IMR-90 (cell line): ENCODE data around the gene XRCC4. TPM values are rescaled to one million over a fixed set of nuclear protein-coding genes. Genes with fewer than 3 reads are reported as not detected.

Experiments used
- ATAC-seq: fragments of 200-7000 bp; cut with Tn5 transposase; 2 replicates; pipeline ENCODE4 v1.9.1; 2020; ENCODE audit warnings: low read depth, mild to moderate bottlenecking, moderate library complexity
- BruUV-seq: library from RNA; stranded (reverse); fragments of 400-500 nt; replicated peaks from 2 replicates; lab custom pipeline; 2021; lab: Mats Ljungman, UMichigan
- CTCF ChIA-PET: fragments of 300-600 bp; formaldehyde crosslinking; extraction: SDS; loops from one replicate; lab custom pipeline; 2021; ENCODE audit warnings: antibody characterized with exemption; lab: Yijun Ruan, JAX
- POLR2A ChIA-PET: fragments of 300-600 bp; sonication (Branson Sonifier 250); formaldehyde crosslinking; loops from one replicate; lab custom pipeline; 2022; ENCODE audit warnings: antibody characterized with exemption; ENCODE audit not compliant: unreplicated experiment; lab: Charles Lee
- DNase-seq: peaks from one replicate; pipeline ENCODE4 v3.0.0; 2013
- H2AFZ ChIP-seq: replicated peaks from 2 replicates; pipeline ENCODE3; 2013; ENCODE audit warnings: low read length, mild to moderate bottlenecking; ENCODE audit not compliant: poor library complexity
- H2AK5ac ChIP-seq: 2 replicates; pipeline ENCODE4 v1.6.1; 2013; ENCODE audit warnings: low read depth, low read length, inconsistent platforms
- H2AK9ac ChIP-seq: replicated peaks from 2 replicates; pipeline ENCODE3; 2013; ENCODE audit warnings: mild to moderate bottlenecking, low read depth, low read length, moderate library complexity; ENCODE audit not compliant: poor library complexity
- H2BK120ac ChIP-seq: 2 replicates; pipeline ENCODE4 v1.6.1; 2013; ENCODE audit warnings: low read depth, low read length, inconsistent platforms
- H2BK15ac ChIP-seq: 3 replicates; pipeline ENCODE4 v1.6.1; 2013; ENCODE audit warnings: low read depth, low read length, inconsistent platforms
- H2BK20ac ChIP-seq: 2 replicates; pipeline ENCODE4 v1.6.1; 2013; ENCODE audit warnings: low read depth, mild to moderate bottlenecking, inconsistent platforms, low read length, moderate library complexity
- H2BK5ac ChIP-seq: 2 replicates; pipeline ENCODE4 v1.6.1; 2013; ENCODE audit warnings: mild to moderate bottlenecking, low read depth, low read length, inconsistent platforms; ENCODE audit not compliant: poor library complexity, severe bottlenecking
- H3K14ac ChIP-seq: replicated peaks from 2 replicates; pipeline ENCODE4 v1.6.1; 2013; ENCODE audit warnings: low read depth, low read length, inconsistent platforms
- H3K18ac ChIP-seq: 2 replicates; pipeline ENCODE4 v1.6.1; 2013; ENCODE audit warnings: low read depth, low read length, control low read depth
- H3K23ac ChIP-seq: 2 replicates; pipeline ENCODE4 v1.6.1; 2013; ENCODE audit warnings: low read depth, low read length, inconsistent platforms
- H3K27ac ChIP-seq: 2 replicates; pipeline ENCODE4 v1.5.1; 2013; ENCODE audit warnings: mild to moderate bottlenecking, control low read depth, low read length; ENCODE audit not compliant: insufficient read depth
- H3K27me3 ChIP-seq: 2 replicates; pipeline ENCODE4 v1.6.1; 2013; ENCODE audit warnings: low read length; ENCODE audit not compliant: control insufficient read depth, insufficient read depth
- H3K36me3 ChIP-seq: 2 replicates; pipeline ENCODE4 v1.6.1; 2013; ENCODE audit warnings: low read length, mixed read lengths; ENCODE audit not compliant: control insufficient read depth, insufficient read depth
- H3K4ac ChIP-seq: 2 replicates; pipeline ENCODE4 v1.6.1; 2013; ENCODE audit warnings: low read depth, low read length, inconsistent platforms
- H3K4me1 ChIP-seq: 2 replicates; pipeline ENCODE4 v1.6.1; 2013; ENCODE audit warnings: low read length, mixed read lengths; ENCODE audit not compliant: control insufficient read depth, insufficient read depth
- H3K4me2 ChIP-seq: 2 replicates; pipeline ENCODE4 v1.6.1; 2013; ENCODE audit warnings: low read depth, mild to moderate bottlenecking, control low read depth, low read length, moderate library complexity
- H3K4me3 ChIP-seq: 2 replicates; pipeline ENCODE4 v1.5.1; 2013; ENCODE audit warnings: low read depth, mild to moderate bottlenecking, control low read depth, low read length, moderate library complexity; ENCODE audit not compliant: insufficient read depth
- H3K56ac ChIP-seq: 2 replicates; pipeline ENCODE4 v1.6.1; 2013; ENCODE audit warnings: low read length, inconsistent platforms; ENCODE audit not compliant: insufficient read depth; ENCODE audit errors: extremely low read depth
- H3K79me1 ChIP-seq, 2 experiments: 2 replicates each; pipeline ENCODE4 v1.6.1; 2013; ENCODE audit warnings: low read length in 2 of 2, inconsistent platforms in 1 of 2, low read depth in 1 of 2
- H3K9ac ChIP-seq: 2 replicates; pipeline ENCODE4 v1.6.1; 2013; ENCODE audit warnings: low read depth, low read length, control low read depth
- H3K9me1 ChIP-seq: 2 replicates; pipeline ENCODE4 v1.6.1; 2013; ENCODE audit warnings: low read length, inconsistent platforms; ENCODE audit not compliant: insufficient read depth
- H3K9me3 ChIP-seq: 2 replicates; pipeline ENCODE4 v1.6.1; 2013; ENCODE audit warnings: low read length; ENCODE audit not compliant: control insufficient read depth, insufficient read depth
- H4K20me1 ChIP-seq: 2 replicates; pipeline ENCODE4 v1.6.1; 2013; ENCODE audit warnings: low read length, inconsistent platforms; ENCODE audit not compliant: insufficient read depth
- H4K5ac ChIP-seq: 2 replicates; pipeline ENCODE4 v1.6.1; 2013; ENCODE audit warnings: mild to moderate bottlenecking, low read depth, low read length, control low read depth
- H4K8ac ChIP-seq, 2 experiments: 2 replicates each; pipeline ENCODE4 v1.6.1; 2013; ENCODE audit warnings: low read depth in 2 of 2, low read length in 2 of 2, control low read depth in 1 of 2, inconsistent platforms in 1 of 2
- H4K91ac ChIP-seq: 2 replicates; pipeline ENCODE4 v1.6.1; 2013; ENCODE audit warnings: low read depth, low read length, inconsistent platforms; ENCODE audit not compliant: insufficient read depth
- BHLHE40 ChIP-seq: fragments of 150-350 bp; IDR thresholded peaks from 2 replicates; pipeline ENCODE4 v1.6.1; 2016; ENCODE audit warnings: mild to moderate bottlenecking, low read depth, low read length
- CHD1 ChIP-seq: IDR thresholded peaks from 2 replicates; pipeline ENCODE4 v1.6.1; 2012; ENCODE audit warnings: low read depth, low read length, improper control_type of control experiment
- CTCF ChIP-seq: conservative IDR thresholded peaks from 2 replicates; pipeline ENCODE4 v1.5.1; 2012; ENCODE audit warnings: mild to moderate bottlenecking, low read depth, low read length, improper control_type of control experiment
- ELK1 ChIP-seq: fragments of 150-350 bp; IDR thresholded peaks from 2 replicates; pipeline ENCODE4 v1.6.1; 2016; ENCODE audit warnings: low read depth, mild to moderate bottlenecking, low read length, moderate library complexity, borderline replicate concordance
- FOS ChIP-seq: fragments of 150-350 bp; IDR thresholded peaks from 2 replicates; pipeline ENCODE4 v1.6.1; 2016; ENCODE audit warnings: low read depth, low read length
- MAFK ChIP-seq: IDR thresholded peaks from 2 replicates; pipeline ENCODE4 v1.6.1; 2012; ENCODE audit warnings: low read depth, low read length, improper control_type of control experiment
- MAZ ChIP-seq: IDR thresholded peaks from 2 replicates; pipeline ENCODE4 v1.6.1; 2012; ENCODE audit warnings: low read depth, mild to moderate bottlenecking, low read length, improper control_type of control experiment, moderate library complexity, borderline replicate concordance
- MXI1 ChIP-seq: IDR thresholded peaks from 2 replicates; pipeline ENCODE4 v1.6.1; 2012; ENCODE audit warnings: low read depth, mild to moderate bottlenecking, low read length, moderate library complexity, borderline replicate concordance
- NFE2L2 ChIP-seq: fragments of 150-350 bp; IDR thresholded peaks from 2 replicates; pipeline ENCODE4 v1.6.1; 2016; ENCODE audit warnings: low read depth, mild to moderate bottlenecking, low read length
- POLR2A ChIP-seq: IDR thresholded peaks from 2 replicates; pipeline ENCODE4 v1.6.1; 2012; ENCODE audit warnings: mild to moderate bottlenecking, low read depth, low read length
- RAD21 ChIP-seq: IDR thresholded peaks from 2 replicates; pipeline ENCODE4 v1.6.1; 2012; ENCODE audit warnings: low read length, improper control_type of control experiment
- RCOR1 ChIP-seq: IDR thresholded peaks from 2 replicates; pipeline ENCODE4 v1.6.1; 2012; ENCODE audit warnings: mild to moderate bottlenecking, low read length, improper control_type of control experiment; ENCODE audit not compliant: insufficient replicate concordance
- RFX5 ChIP-seq: IDR thresholded peaks from 2 replicates; pipeline ENCODE4 v1.8.0; 2012; ENCODE audit warnings: low read depth, mild to moderate bottlenecking, low read length, moderate library complexity
- SMC3 ChIP-seq: fragments of 150-350 bp; IDR thresholded peaks from 2 replicates; pipeline ENCODE4 v1.6.1; 2016; ENCODE audit warnings: low read depth, mild to moderate bottlenecking, antibody characterized with exemption, low read length, moderate library complexity
- USF2 ChIP-seq: fragments of 150-350 bp; IDR thresholded peaks from 2 replicates; pipeline ENCODE4 v1.6.1; 2017; ENCODE audit warnings: mild to moderate bottlenecking, antibody characterized with exemption, low read length, low read depth
- WGBS, 2 experiments: methylation state at CpG; one replicate each; pipeline versions ENCODE4 v1.1.5 to v1.1.7; 2013; ENCODE audit warnings: missing lambda C conversion rate in 2 of 2; ENCODE audit not compliant: insufficient read length in 1 of 2; ENCODE audit errors: extremely low coverage in 2 of 2; 5-methylcytosine and 5-hydroxymethylcytosine counted together
- dilution Hi-C: fragments of 300-500 bp; cut with HindIII; formaldehyde crosslinking; loops from one replicate; pipeline ENCODE4 v1.14.3; 2018; ENCODE audit warnings: low sequenced_read_pairs; ENCODE audit not compliant: unreplicated experiment
- in situ Hi-C: fragments of 300-500 bp; cut with MboI; formaldehyde crosslinking; loops from 3 replicates; pipeline ENCODE4 v1.14.3; 2019; ENCODE audit warnings: low sequenced_read_pairs, inconsistent platforms, mixed read lengths
- intact Hi-C: fragments of 100-400 bp; cut with micrococcal nuclease; formaldehyde crosslinking; loops from 2 replicates; pipeline ENCODE4 v1.10.0; 2022
- polyA plus RNA-seq, 3 experiments: library from polyadenylated mRNA; depleted of rRNA; stranded (reverse); fragments of >200 nt; gene quantifications; 2 replicates each; pipeline ENCODE4 v1.2.3, GENCODE V29; 2012; ENCODE audit warnings: low replicate concordance in 1 of 3
- total RNA-seq: library from RNA; depleted of rRNA; stranded (reverse); fragments of >200 nt; gene quantifications from 2 replicates; pipeline ENCODE4 v1.2.3, GENCODE V29; 2012

XRCC4 gene
- total and polyA plus RNA-seq, 2 of the 4 experiments (the other 2 are of a cell fraction): 3.5 to 4.7 TPM

- no peak overlapping the region for H3K18ac ChIP-seq
- in situ Hi-C loops (no loop called here), intact Hi-C loops (no loop called here), dilution Hi-C loops (no loop called here)
- no peaks in the 10 kb centered on the region for H4K20me1 ChIP-seq
- ATAC-seq (no peak), DNase-seq (no peak)
- H2BK15ac ChIP-seq: no peak overlapping the region
- no peak overlapping the region for H2BK20ac ChIP-seq
- no peak overlapping the region for H2BK120ac ChIP-seq
- BruUV-seq: no TSS peak
- no CpG with 5 or more reads among the region's 2 CpGs for WGBS, 2 experiments
- H3K4me2 ChIP-seq: no peak overlapping the region
- no peak overlapping the region for H4K91ac ChIP-seq
- H3K79me1 ChIP-seq: no peaks in the 10 kb centered on the region
- H3K36me3 ChIP-seq: no peaks in the 10 kb centered on the region
- no peak overlapping the region for H2BK5ac ChIP-seq
- H3K4me1 ChIP-seq: no peaks in the 10 kb centered on the region
- H2AFZ ChIP-seq: no peak overlapping the region
- ChIA-PET CTCF (no interaction called here), POLR2A (no interaction called here)
- TF ChIP-seq CTCF: no peak
- no peak for TF ChIP-seq RCOR1
- TF ChIP-seq MAFK: no peak
- no peak for TF ChIP-seq NFE2L2
- no peak for TF ChIP-seq MAZ
- no peak for TF ChIP-seq ELK1
- TF ChIP-seq MXI1: no peak
- TF ChIP-seq USF2: no peak
- no peak for TF ChIP-seq POLR2A
- no peak for TF ChIP-seq RFX5
- no peak for TF ChIP-seq RAD21
- TF ChIP-seq FOS: no peak
- no peak for TF ChIP-seq BHLHE40
- no peak for TF ChIP-seq CHD1
- TF ChIP-seq SMC3: no peak
- no peak overlapping the region for H3K9ac ChIP-seq
- no peak overlapping the region for H3K23ac ChIP-seq
- H3K27ac ChIP-seq: no peak overlapping the region
- H3K14ac ChIP-seq: no peak overlapping the region
- H3K4me3 ChIP-seq: no peak overlapping the region
- no peak overlapping the region for H4K8ac ChIP-seq
- no peak overlapping the region for H4K5ac ChIP-seq
- no peak overlapping the region for H3K56ac ChIP-seq
- no peaks in the 10 kb centered on the region for H3K9me3 ChIP-seq
- H3K9me1 ChIP-seq: peaks cover 4% of the 10 kb centered on the region; the same call in 1 of the 2 replicates
- no peak overlapping the region for H2AK9ac ChIP-seq
- no peak overlapping the region for H2AK5ac ChIP-seq
- no peak overlapping the region for H3K4ac ChIP-seq
- no peaks in the 10 kb centered on the region for H3K27me3 ChIP-seq
Measured at GRCh38 chr5:83197326-83197967, 120.1 kb downstream of the XRCC4 start.
